ENCODE results near the gene GALNT2. TPM values are rescaled to one million over a fixed set of nuclear protein-coding genes. Genes with fewer than 3 reads are reported as not detected.

GALNT2 gene
- total and polyA plus RNA-seq, 10 of the 15 experiments (the other 5 are each of a cell fraction or from before 2014, with no cell fraction given) = 0.52 to 27.7 (median 16.3) TPM

DNA sequence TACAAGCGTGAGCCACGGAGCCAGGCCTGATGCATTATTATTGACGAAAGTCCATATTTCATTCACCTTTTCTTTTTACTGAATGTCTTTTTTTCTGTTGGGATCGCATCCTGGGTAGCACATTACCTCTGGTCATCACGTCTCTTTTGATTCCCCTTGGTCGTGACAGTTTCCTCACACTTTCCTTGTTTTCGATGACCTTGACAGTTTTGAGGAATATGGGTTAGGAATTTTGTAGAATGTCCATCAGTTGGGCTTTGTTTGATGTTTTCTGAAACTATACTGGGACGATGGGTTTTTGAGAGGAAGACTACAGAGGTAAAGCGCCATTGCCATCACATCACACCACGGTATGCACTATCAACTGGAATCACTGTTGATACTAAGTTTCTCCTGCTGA, 26.6 kb upstream of the GALNT2 start:
- no peak for FAIRE-seq
- Histone ChIP-seq H3K9ac (ENCODE audit: control insufficient read depth, insufficient read depth, low read length) (no peak overlapping the region), H3K9me3 (replicated peaks; ENCODE audit: control insufficient read depth, insufficient read depth, low read length) (peaks cover 2% of the 10 kb centered on the region; the same call in 1 of the 3 replicates), H4K20me1 (ENCODE audit: control insufficient read depth, insufficient read depth) (no peaks in the 10 kb centered on the region), H3K4me3 (no peak overlapping the region), H3K4me1 (ENCODE audit: control insufficient read depth, insufficient read depth, low read length) (peaks cover 7% of the 10 kb centered on the region; the same call in 1 of the 2 replicates), H3K4me2 (ENCODE audit: control insufficient read depth, insufficient read depth) (no peak overlapping the region), H3K36me3 (ENCODE audit: control insufficient read depth in 2 of 2, insufficient read depth in 2 of 2, low read length in 1 of 2) (no peaks in the 10 kb centered on the region), H3K27me3 (replicated peaks in 1 of 2; ENCODE audit: control insufficient read depth in 2 of 2, insufficient read depth in 2 of 2, low read length in 1 of 2) (peaks cover 0 to 1% of the 10 kb centered on the region in 2 experiments; a peak in 1 of 4 replicates), H3K27ac (ENCODE audit: control insufficient read depth, insufficient read depth) (no peak overlapping the region), H2AFZ (ENCODE audit: control insufficient read depth, low read depth, low read length) (no peak overlapping the region), H3K79me2 (ENCODE audit: control insufficient read depth, insufficient read depth, low read length) (no peaks in the 10 kb centered on the region)
- SMC1A ChIA-PET (ENCODE audit: uncharacterized antibody, unreplicated experiment) = no interaction called here
- RAD21 ChIA-PET (ENCODE audit: unreplicated experiment) = no interaction called here
- TF ChIP-seq, protein P1, sequence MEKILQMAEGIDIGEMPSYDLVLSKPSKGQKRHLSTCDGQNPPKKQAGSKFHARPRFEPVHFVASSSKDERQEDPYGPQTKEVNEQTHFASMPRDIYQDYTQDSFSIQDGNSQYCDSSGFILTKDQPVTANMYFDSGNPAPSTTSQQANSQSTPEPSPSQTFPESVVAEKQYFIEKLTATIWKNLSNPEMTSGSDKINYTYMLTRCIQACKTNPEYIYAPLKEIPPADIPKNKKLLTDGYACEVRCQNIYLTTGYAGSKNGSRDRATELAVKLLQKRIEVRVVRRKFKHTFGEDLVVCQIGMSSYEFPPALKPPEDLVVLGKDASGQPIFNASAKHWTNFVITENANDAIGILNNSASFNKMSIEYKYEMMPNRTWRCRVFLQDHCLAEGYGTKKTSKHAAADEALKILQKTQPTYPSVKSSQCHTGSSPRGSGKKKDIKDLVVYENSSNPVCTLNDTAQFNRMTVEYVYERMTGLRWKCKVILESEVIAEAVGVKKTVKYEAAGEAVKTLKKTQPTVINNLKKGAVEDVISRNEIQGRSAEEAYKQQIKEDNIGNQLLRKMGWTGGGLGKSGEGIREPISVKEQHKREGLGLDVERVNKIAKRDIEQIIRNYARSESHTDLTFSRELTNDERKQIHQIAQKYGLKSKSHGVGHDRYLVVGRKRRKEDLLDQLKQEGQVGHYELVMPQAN (conservative IDR thresholded peaks at IDR 0.05) = no peak
- TF ChIP-seq LARP7 (IDR thresholded peaks at IDR 0.05) (no peak), EED (IDR thresholded peaks at IDR 0.05; ENCODE audit: low read depth) (no peak), CREB1 (IDR thresholded peaks at IDR 0.05; ENCODE audit: low read depth) (no peak), SMC3 (IDR thresholded peaks at IDR 0.05; ENCODE audit: borderline replicate concordance, low read length) (no peak), ZBED1 (IDR thresholded peaks at IDR 0.05; ENCODE audit: borderline replicate concordance) (no peak), SIX5 (IDR thresholded peaks at IDR 0.05; ENCODE audit: low read depth, low read length, severe bottlenecking) (no peak), NR2F1 (conservative IDR thresholded peaks at IDR 0.05) (no peak), RFX5 (IDR thresholded peaks at IDR 0.05; ENCODE audit: low read depth, low read length) (no peak), RAD51 (IDR thresholded peaks at IDR 0.05) (no peak), ETV6 (conservative IDR thresholded peaks at IDR 0.05 in 1 of 2, IDR thresholded peaks at IDR 0.05 in 1 of 2; ENCODE audit: borderline replicate concordance in 1 of 2, low read depth in 1 of 2) (no peak)
- TF ChIP-seq, protein P2, sequence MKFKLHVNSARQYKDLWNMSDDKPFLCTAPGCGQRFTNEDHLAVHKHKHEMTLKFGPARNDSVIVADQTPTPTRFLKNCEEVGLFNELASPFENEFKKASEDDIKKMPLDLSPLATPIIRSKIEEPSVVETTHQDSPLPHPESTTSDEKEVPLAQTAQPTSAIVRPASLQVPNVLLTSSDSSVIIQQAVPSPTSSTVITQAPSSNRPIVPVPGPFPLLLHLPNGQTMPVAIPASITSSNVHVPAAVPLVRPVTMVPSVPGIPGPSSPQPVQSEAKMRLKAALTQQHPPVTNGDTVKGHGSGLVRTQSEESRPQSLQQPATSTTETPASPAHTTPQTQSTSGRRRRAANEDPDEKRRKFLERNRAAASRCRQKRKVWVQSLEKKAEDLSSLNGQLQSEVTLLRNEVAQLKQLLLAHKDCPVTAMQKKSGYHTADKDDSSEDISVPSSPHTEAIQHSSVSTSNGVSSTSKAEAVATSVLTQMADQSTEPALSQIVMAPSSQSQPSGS (IDR thresholded peaks at IDR 0.05; ENCODE audit: low read length) = no peak
- CTCF ChIA-PET = no interaction called here
- no peak for DNase-seq (ENCODE audit: low read depth, low spot score)
- intact Hi-C loops (cut with micrococcal nuclease; ENCODE audit: unreplicated experiment) = no loop called here
- no peak for ATAC-seq
- in situ Hi-C loops (cut with MboI) = no loop called here
- BruUV-seq (replicated peaks) = no TSS peak
- POLR2A ChIA-PET = no interaction called here
- 84% methylated on average over 10 of the region's 10 CpGs for WGBS (ENCODE audit: insufficient coverage, insufficient replicate concordance, low lambda C conversion rate, missing lambda C conversion rate)
